IMR-90 (cell line): Measurements from ENCODE around the gene FOXN3. TPM values are rescaled to one million over a fixed set of nuclear protein-coding genes. Genes with fewer than 3 reads are reported as not detected.

ENCODE experiments used
- ATAC-seq: fragments of 200-7000 bp; cut with Tn5 transposase; 2 replicates; pipeline ENCODE4 v1.9.1; 2020; ENCODE audit warnings: low read depth, mild to moderate bottlenecking, moderate library complexity
- BruUV-seq: library from RNA; stranded (reverse); fragments of 400-500 nt; replicated peaks from 2 replicates; lab custom pipeline; 2021; lab: Mats Ljungman, UMichigan
- CTCF ChIA-PET: fragments of 300-600 bp; formaldehyde crosslinking; extraction: SDS; loops from one replicate; lab custom pipeline; 2021; ENCODE audit warnings: antibody characterized with exemption; lab: Yijun Ruan, JAX
- POLR2A ChIA-PET: fragments of 300-600 bp; sonication (Branson Sonifier 250); formaldehyde crosslinking; loops from one replicate; lab custom pipeline; 2022; ENCODE audit warnings: antibody characterized with exemption; ENCODE audit not compliant: unreplicated experiment; lab: Charles Lee
- DNase-seq: peaks from one replicate; pipeline ENCODE4 v3.0.0; 2013
- H2AFZ ChIP-seq: replicated peaks from 2 replicates; pipeline ENCODE3; 2013; ENCODE audit warnings: low read length, mild to moderate bottlenecking; ENCODE audit not compliant: poor library complexity
- H2AK5ac ChIP-seq: 2 replicates; pipeline ENCODE4 v1.6.1; 2013; ENCODE audit warnings: low read depth, low read length, inconsistent platforms
- H2AK9ac ChIP-seq: replicated peaks from 2 replicates; pipeline ENCODE3; 2013; ENCODE audit warnings: mild to moderate bottlenecking, low read depth, low read length, moderate library complexity; ENCODE audit not compliant: poor library complexity
- H2BK120ac ChIP-seq: 2 replicates; pipeline ENCODE4 v1.6.1; 2013; ENCODE audit warnings: low read depth, low read length, inconsistent platforms
- H2BK15ac ChIP-seq: 3 replicates; pipeline ENCODE4 v1.6.1; 2013; ENCODE audit warnings: low read depth, low read length, inconsistent platforms
- H2BK20ac ChIP-seq: 2 replicates; pipeline ENCODE4 v1.6.1; 2013; ENCODE audit warnings: low read depth, mild to moderate bottlenecking, inconsistent platforms, low read length, moderate library complexity
- H2BK5ac ChIP-seq: 2 replicates; pipeline ENCODE4 v1.6.1; 2013; ENCODE audit warnings: mild to moderate bottlenecking, low read depth, low read length, inconsistent platforms; ENCODE audit not compliant: poor library complexity, severe bottlenecking
- H3K14ac ChIP-seq: replicated peaks from 2 replicates; pipeline ENCODE4 v1.6.1; 2013; ENCODE audit warnings: low read depth, low read length, inconsistent platforms
- H3K18ac ChIP-seq: 2 replicates; pipeline ENCODE4 v1.6.1; 2013; ENCODE audit warnings: low read depth, low read length, control low read depth
- H3K23ac ChIP-seq: 2 replicates; pipeline ENCODE4 v1.6.1; 2013; ENCODE audit warnings: low read depth, low read length, inconsistent platforms
- H3K27ac ChIP-seq: 2 replicates; pipeline ENCODE4 v1.5.1; 2013; ENCODE audit warnings: mild to moderate bottlenecking, control low read depth, low read length; ENCODE audit not compliant: insufficient read depth
- H3K27me3 ChIP-seq: 2 replicates; pipeline ENCODE4 v1.6.1; 2013; ENCODE audit warnings: low read length; ENCODE audit not compliant: control insufficient read depth, insufficient read depth
- H3K36me3 ChIP-seq: 2 replicates; pipeline ENCODE4 v1.6.1; 2013; ENCODE audit warnings: low read length, mixed read lengths; ENCODE audit not compliant: control insufficient read depth, insufficient read depth
- H3K4ac ChIP-seq: 2 replicates; pipeline ENCODE4 v1.6.1; 2013; ENCODE audit warnings: low read depth, low read length, inconsistent platforms
- H3K4me1 ChIP-seq: 2 replicates; pipeline ENCODE4 v1.6.1; 2013; ENCODE audit warnings: low read length, mixed read lengths; ENCODE audit not compliant: control insufficient read depth, insufficient read depth
- H3K4me2 ChIP-seq: 2 replicates; pipeline ENCODE4 v1.6.1; 2013; ENCODE audit warnings: low read depth, mild to moderate bottlenecking, control low read depth, low read length, moderate library complexity
- H3K4me3 ChIP-seq: 2 replicates; pipeline ENCODE4 v1.5.1; 2013; ENCODE audit warnings: low read depth, mild to moderate bottlenecking, control low read depth, low read length, moderate library complexity; ENCODE audit not compliant: insufficient read depth
- H3K56ac ChIP-seq: 2 replicates; pipeline ENCODE4 v1.6.1; 2013; ENCODE audit warnings: low read length, inconsistent platforms; ENCODE audit not compliant: insufficient read depth; ENCODE audit errors: extremely low read depth
- H3K79me1 ChIP-seq, 2 experiments: 2 replicates each; pipeline ENCODE4 v1.6.1; 2013; ENCODE audit warnings: low read length in 2 of 2, inconsistent platforms in 1 of 2, low read depth in 1 of 2
- H3K9ac ChIP-seq: 2 replicates; pipeline ENCODE4 v1.6.1; 2013; ENCODE audit warnings: low read depth, low read length, control low read depth
- H3K9me1 ChIP-seq: 2 replicates; pipeline ENCODE4 v1.6.1; 2013; ENCODE audit warnings: low read length, inconsistent platforms; ENCODE audit not compliant: insufficient read depth
- H3K9me3 ChIP-seq: 2 replicates; pipeline ENCODE4 v1.6.1; 2013; ENCODE audit warnings: low read length; ENCODE audit not compliant: control insufficient read depth, insufficient read depth
- H4K20me1 ChIP-seq: 2 replicates; pipeline ENCODE4 v1.6.1; 2013; ENCODE audit warnings: low read length, inconsistent platforms; ENCODE audit not compliant: insufficient read depth
- H4K5ac ChIP-seq: 2 replicates; pipeline ENCODE4 v1.6.1; 2013; ENCODE audit warnings: mild to moderate bottlenecking, low read depth, low read length, control low read depth
- H4K8ac ChIP-seq, 2 experiments: 2 replicates each; pipeline ENCODE4 v1.6.1; 2013; ENCODE audit warnings: low read depth in 2 of 2, low read length in 2 of 2, control low read depth in 1 of 2, inconsistent platforms in 1 of 2
- H4K91ac ChIP-seq: 2 replicates; pipeline ENCODE4 v1.6.1; 2013; ENCODE audit warnings: low read depth, low read length, inconsistent platforms; ENCODE audit not compliant: insufficient read depth
- BHLHE40 ChIP-seq: fragments of 150-350 bp; IDR thresholded peaks from 2 replicates; pipeline ENCODE4 v1.6.1; 2016; ENCODE audit warnings: mild to moderate bottlenecking, low read depth, low read length
- CEBPB ChIP-seq: IDR thresholded peaks from 2 replicates; pipeline ENCODE4 v1.6.1; 2012; ENCODE audit warnings: low read depth, low read length, improper control_type of control experiment
- CHD1 ChIP-seq: IDR thresholded peaks from 2 replicates; pipeline ENCODE4 v1.6.1; 2012; ENCODE audit warnings: low read depth, low read length, improper control_type of control experiment
- CTCF ChIP-seq: conservative IDR thresholded peaks from 2 replicates; pipeline ENCODE4 v1.5.1; 2012; ENCODE audit warnings: mild to moderate bottlenecking, low read depth, low read length, improper control_type of control experiment
- FOS ChIP-seq: fragments of 150-350 bp; IDR thresholded peaks from 2 replicates; pipeline ENCODE4 v1.6.1; 2016; ENCODE audit warnings: low read depth, low read length
- MAFK ChIP-seq: IDR thresholded peaks from 2 replicates; pipeline ENCODE4 v1.6.1; 2012; ENCODE audit warnings: low read depth, low read length, improper control_type of control experiment
- MAZ ChIP-seq: IDR thresholded peaks from 2 replicates; pipeline ENCODE4 v1.6.1; 2012; ENCODE audit warnings: low read depth, mild to moderate bottlenecking, low read length, improper control_type of control experiment, moderate library complexity, borderline replicate concordance
- MXI1 ChIP-seq: IDR thresholded peaks from 2 replicates; pipeline ENCODE4 v1.6.1; 2012; ENCODE audit warnings: low read depth, mild to moderate bottlenecking, low read length, moderate library complexity, borderline replicate concordance
- NFE2L2 ChIP-seq: fragments of 150-350 bp; IDR thresholded peaks from 2 replicates; pipeline ENCODE4 v1.6.1; 2016; ENCODE audit warnings: low read depth, mild to moderate bottlenecking, low read length
- POLR2A ChIP-seq: IDR thresholded peaks from 2 replicates; pipeline ENCODE4 v1.6.1; 2012; ENCODE audit warnings: mild to moderate bottlenecking, low read depth, low read length
- RAD21 ChIP-seq: IDR thresholded peaks from 2 replicates; pipeline ENCODE4 v1.6.1; 2012; ENCODE audit warnings: low read length, improper control_type of control experiment
- RCOR1 ChIP-seq: IDR thresholded peaks from 2 replicates; pipeline ENCODE4 v1.6.1; 2012; ENCODE audit warnings: mild to moderate bottlenecking, low read length, improper control_type of control experiment; ENCODE audit not compliant: insufficient replicate concordance
- RFX5 ChIP-seq: IDR thresholded peaks from 2 replicates; pipeline ENCODE4 v1.8.0; 2012; ENCODE audit warnings: low read depth, mild to moderate bottlenecking, low read length, moderate library complexity
- SMC3 ChIP-seq: fragments of 150-350 bp; IDR thresholded peaks from 2 replicates; pipeline ENCODE4 v1.6.1; 2016; ENCODE audit warnings: low read depth, mild to moderate bottlenecking, antibody characterized with exemption, low read length, moderate library complexity
- USF2 ChIP-seq: fragments of 150-350 bp; IDR thresholded peaks from 2 replicates; pipeline ENCODE4 v1.6.1; 2017; ENCODE audit warnings: mild to moderate bottlenecking, antibody characterized with exemption, low read length, low read depth
- WGBS, 2 experiments: methylation state at CpG; one replicate each; pipeline versions ENCODE4 v1.1.5 to v1.1.7; 2013; ENCODE audit warnings: missing lambda C conversion rate in 2 of 2; ENCODE audit not compliant: insufficient read length in 1 of 2; ENCODE audit errors: extremely low coverage in 2 of 2; 5-methylcytosine and 5-hydroxymethylcytosine counted together
- dilution Hi-C: fragments of 300-500 bp; cut with HindIII; formaldehyde crosslinking; loops from one replicate; pipeline ENCODE4 v1.14.3; 2018; ENCODE audit warnings: low sequenced_read_pairs; ENCODE audit not compliant: unreplicated experiment
- in situ Hi-C: fragments of 300-500 bp; cut with MboI; formaldehyde crosslinking; loops from 3 replicates; pipeline ENCODE4 v1.14.3; 2019; ENCODE audit warnings: low sequenced_read_pairs, inconsistent platforms, mixed read lengths
- intact Hi-C: fragments of 100-400 bp; cut with micrococcal nuclease; formaldehyde crosslinking; loops from 2 replicates; pipeline ENCODE4 v1.10.0; 2022
- polyA plus RNA-seq, 3 experiments: library from polyadenylated mRNA; depleted of rRNA; stranded (reverse); fragments of >200 nt; gene quantifications; 2 replicates each; pipeline ENCODE4 v1.2.3, GENCODE V29; 2012; ENCODE audit warnings: low replicate concordance in 1 of 3
- total RNA-seq: library from RNA; depleted of rRNA; stranded (reverse); fragments of >200 nt; gene quantifications from 2 replicates; pipeline ENCODE4 v1.2.3, GENCODE V29; 2012
- TF ChIP-seq, protein P1 (sequence below): fragments of 150-350 bp; IDR thresholded peaks from 2 replicates; pipeline ENCODE4 v1.6.1; 2016; ENCODE audit warnings: low read depth, mild to moderate bottlenecking, low read length, moderate library complexity, borderline replicate concordance

The FOXN3 gene
- total and polyA plus RNA-seq, 2 of the 4 experiments (the other 2 are of a cell fraction) = 22.6 to 33.7 TPM

DNA sequence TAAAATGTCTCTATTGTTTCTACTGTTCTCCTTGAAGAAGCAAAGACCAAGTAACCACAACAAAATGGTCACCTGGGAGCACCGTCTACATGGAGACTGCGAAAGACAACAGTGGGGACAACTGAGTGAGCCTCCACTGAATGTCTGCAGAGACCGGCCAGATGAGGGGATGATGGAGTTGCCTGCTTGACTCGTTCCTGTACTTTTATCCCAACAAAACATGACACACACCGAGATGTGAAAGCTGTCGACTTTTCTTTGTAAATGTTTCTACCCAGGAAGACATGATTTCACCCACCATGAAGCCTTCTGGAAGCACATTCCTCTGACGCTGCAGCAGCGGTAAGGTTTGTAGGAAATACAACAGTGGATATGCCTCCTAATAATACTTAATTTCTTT, 66.9 kb downstream of the FOXN3 start:
- Histone ChIP-seq H2BK15ac (no peak overlapping the region), H3K27me3 (no peaks in the 10 kb centered on the region), H2AFZ (no peak overlapping the region), H4K5ac (no peak overlapping the region; the same call in 1 of the 2 replicates), H3K27ac (peak overlapping the region; percentile 5; the same call in 1 of the 2 replicates), H2AK9ac (no peak overlapping the region), H3K56ac (no peak overlapping the region), H3K4me3 (no peak overlapping the region), H3K18ac (peak overlapping the region; percentile 1; the same call in 1 of the 2 replicates), H3K23ac (no peak overlapping the region), H2BK5ac (no peak overlapping the region), H3K9ac (no peak overlapping the region), H4K8ac (no peak overlapping the region), H2BK20ac (no peak overlapping the region), H3K9me1 (peaks cover 6% of the 10 kb centered on the region), H3K9me3 (no peaks in the 10 kb centered on the region), H2BK120ac (no peak overlapping the region), H4K91ac (no peak overlapping the region), H2AK5ac (no peak overlapping the region; the same call in 1 of the 2 replicates), H4K20me1 (no peaks in the 10 kb centered on the region), H3K36me3 (peaks cover 22% of the 10 kb centered on the region), H3K4ac (no peak overlapping the region), H3K4me2 (no peak overlapping the region), H3K4me1 (peaks cover 16% of the 10 kb centered on the region), H3K14ac (0 out of 2 replicates have a peak overlapping the region, but pooled peaks have one; percentile 6), H3K79me1 (peaks cover 49 to 59% of the 10 kb centered on the region in 2 experiments)
- POLR2A ChIA-PET = no interaction called here
- BruUV-seq = no TSS peak
- no peak for TF ChIP-seq RFX5
- TF ChIP-seq, protein P1, sequence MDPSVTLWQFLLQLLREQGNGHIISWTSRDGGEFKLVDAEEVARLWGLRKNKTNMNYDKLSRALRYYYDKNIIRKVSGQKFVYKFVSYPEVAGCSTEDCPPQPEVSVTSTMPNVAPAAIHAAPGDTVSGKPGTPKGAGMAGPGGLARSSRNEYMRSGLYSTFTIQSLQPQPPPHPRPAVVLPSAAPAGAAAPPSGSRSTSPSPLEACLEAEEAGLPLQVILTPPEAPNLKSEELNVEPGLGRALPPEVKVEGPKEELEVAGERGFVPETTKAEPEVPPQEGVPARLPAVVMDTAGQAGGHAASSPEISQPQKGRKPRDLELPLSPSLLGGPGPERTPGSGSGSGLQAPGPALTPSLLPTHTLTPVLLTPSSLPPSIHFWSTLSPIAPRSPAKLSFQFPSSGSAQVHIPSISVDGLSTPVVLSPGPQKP = no peak
- no peak for TF ChIP-seq NFE2L2
- TF ChIP-seq CEBPB = no peak
- no peak for TF ChIP-seq MAFK
- TF ChIP-seq MXI1 = no peak
- TF ChIP-seq BHLHE40 = no peak
- no peak for TF ChIP-seq CHD1
- TF ChIP-seq POLR2A = no peak
- TF ChIP-seq RCOR1 = no peak
- no peak for TF ChIP-seq FOS
- TF ChIP-seq USF2 = no peak
- TF ChIP-seq SMC3 = no peak
- no peak for TF ChIP-seq CTCF
- TF ChIP-seq RAD21 = no peak
- TF ChIP-seq MAZ = no peak
- CTCF ChIA-PET = no interaction called here
- DNase-seq = no peak
- in situ Hi-C loops = no loop called here
- ATAC-seq = no peak
- WGBS, 2 experiments = no CpG with 5 or more reads among the region's 8 CpGs
- dilution Hi-C loops = no loop called here
- intact Hi-C loops = no loop called here
